ENCODE data around the gene ANXA4. TPM values are rescaled to one million over a fixed set of nuclear protein-coding genes. Genes with fewer than 3 reads are reported as not detected.

The ANXA4 gene
- polyA plus RNA-seq, 1 of the 3 experiments (the other 2 are of a cell fraction), result 137 TPM

DNA sequence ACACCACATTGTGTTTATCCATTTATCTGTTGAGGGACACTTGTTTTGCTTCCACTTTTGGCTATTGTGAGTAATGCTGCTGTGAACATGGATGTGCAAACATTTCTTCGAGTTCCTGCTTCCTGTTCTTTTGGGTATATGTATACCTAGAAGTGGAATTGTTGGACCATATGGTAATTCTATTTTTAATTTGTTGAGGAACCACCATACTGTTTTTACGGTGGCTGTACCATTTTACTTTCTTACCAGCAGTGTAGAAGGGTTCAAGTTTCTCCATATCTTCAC, 23.1 kb downstream of the ANXA4 start (continued):
- TF ChIP-seq, protein P1, sequence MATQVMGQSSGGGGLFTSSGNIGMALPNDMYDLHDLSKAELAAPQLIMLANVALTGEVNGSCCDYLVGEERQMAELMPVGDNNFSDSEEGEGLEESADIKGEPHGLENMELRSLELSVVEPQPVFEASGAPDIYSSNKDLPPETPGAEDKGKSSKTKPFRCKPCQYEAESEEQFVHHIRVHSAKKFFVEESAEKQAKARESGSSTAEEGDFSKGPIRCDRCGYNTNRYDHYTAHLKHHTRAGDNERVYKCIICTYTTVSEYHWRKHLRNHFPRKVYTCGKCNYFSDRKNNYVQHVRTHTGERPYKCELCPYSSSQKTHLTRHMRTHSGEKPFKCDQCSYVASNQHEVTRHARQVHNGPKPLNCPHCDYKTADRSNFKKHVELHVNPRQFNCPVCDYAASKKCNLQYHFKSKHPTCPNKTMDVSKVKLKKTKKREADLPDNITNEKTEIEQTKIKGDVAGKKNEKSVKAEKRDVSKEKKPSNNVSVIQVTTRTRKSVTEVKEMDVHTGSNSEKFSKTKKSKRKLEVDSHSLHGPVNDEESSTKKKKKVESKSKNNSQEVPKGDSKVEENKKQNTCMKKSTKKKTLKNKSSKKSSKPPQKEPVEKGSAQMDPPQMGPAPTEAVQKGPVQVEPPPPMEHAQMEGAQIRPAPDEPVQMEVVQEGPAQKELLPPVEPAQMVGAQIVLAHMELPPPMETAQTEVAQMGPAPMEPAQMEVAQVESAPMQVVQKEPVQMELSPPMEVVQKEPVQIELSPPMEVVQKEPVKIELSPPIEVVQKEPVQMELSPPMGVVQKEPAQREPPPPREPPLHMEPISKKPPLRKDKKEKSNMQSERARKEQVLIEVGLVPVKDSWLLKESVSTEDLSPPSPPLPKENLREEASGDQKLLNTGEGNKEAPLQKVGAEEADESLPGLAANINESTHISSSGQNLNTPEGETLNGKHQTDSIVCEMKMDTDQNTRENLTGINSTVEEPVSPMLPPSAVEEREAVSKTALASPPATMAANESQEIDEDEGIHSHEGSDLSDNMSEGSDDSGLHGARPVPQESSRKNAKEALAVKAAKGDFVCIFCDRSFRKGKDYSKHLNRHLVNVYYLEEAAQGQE (IDR thresholded peaks at IDR 0.05; ENCODE audit: low read depth, low read length), result no peak
- TF ChIP-seq RAD21 (IDR thresholded peaks at IDR 0.05; ENCODE audit: low read length), result no peak

DNA sequence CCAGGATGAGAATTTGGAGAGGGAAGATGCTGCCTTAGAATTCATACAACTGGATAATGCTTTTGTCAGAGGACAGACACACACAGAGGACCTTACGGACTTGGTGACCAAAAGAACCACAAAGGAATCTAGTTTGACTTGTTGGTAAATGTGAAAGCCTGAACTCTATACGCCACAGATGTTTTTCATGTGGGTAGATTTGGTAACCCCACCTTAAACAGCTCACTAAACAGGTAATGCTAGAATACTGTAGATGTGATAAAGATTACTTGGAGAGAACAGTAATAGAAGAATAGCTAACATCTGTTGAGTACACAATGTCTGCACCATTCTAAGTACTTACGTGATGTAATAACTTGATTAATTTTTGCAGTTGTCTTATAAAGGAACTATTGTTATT, 24.1 kb downstream of the ANXA4 start:
- H3F3A ChIP-seq (replicated peaks; ENCODE audit: insufficient read depth), result peaks cover 5% of the 10 kb centered on the region
- no peaks in the 10 kb centered on the region for H3K9me2 ChIP-seq
- H3K9ac ChIP-seq, result no peak overlapping the region
- TF ChIP-seq FOXJ3 (CRISPR knock-in tag; IDR thresholded peaks at IDR 0.05) (no peak), RAD21 (IDR thresholded peaks at IDR 0.05; ENCODE audit: low read length) (no peak), EP300 (IDR thresholded peaks at IDR 0.05; ENCODE audit: borderline replicate concordance in 1 of 2, low read depth in 1 of 2, low read length in 1 of 2) (no peak), FOXM1 (IDR thresholded peaks at IDR 0.05; ENCODE audit: low read depth) (no peak), JUND (IDR thresholded peaks at IDR 0.05) (no peak), RCOR1 (IDR thresholded peaks at IDR 0.05; ENCODE audit: low read length) (no peak), FOSL2 (IDR thresholded peaks at IDR 0.05; ENCODE audit: borderline replicate concordance, low read depth) (no peak), SIN3A (IDR thresholded peaks at IDR 0.05; ENCODE audit: borderline replicate concordance, low read depth, low read length) (no peak), GABPA (IDR thresholded peaks at IDR 0.05; ENCODE audit: low read depth) (no peak), NFIC (IDR thresholded peaks at IDR 0.05; ENCODE audit: borderline replicate concordance) (no peak), EZH2phosphoT487 (IDR thresholded peaks at IDR 0.05; ENCODE audit: borderline replicate concordance, low read depth) (no peak), CHD2 (IDR thresholded peaks at IDR 0.05; ENCODE audit: low read length, partially characterized antibody) (no peak), NRF1 (IDR thresholded peaks at IDR 0.05; ENCODE audit: low read depth, low read length) (no peak), MEF2A (IDR thresholded peaks at IDR 0.05; ENCODE audit: borderline replicate concordance, low read depth) (no peak), POLR2AphosphoS5 (IDR thresholded peaks at IDR 0.05; ENCODE audit: low read depth, low read length) (no peak), YY1 (IDR thresholded peaks at IDR 0.05; ENCODE audit: low read depth) (no peak), RFX5 (IDR thresholded peaks at IDR 0.05; ENCODE audit: low read length) (no peak), TAF1 (IDR thresholded peaks at IDR 0.05; ENCODE audit: borderline replicate concordance, low read depth, low read length) (no peak)
- TF ChIP-seq, protein P2, sequence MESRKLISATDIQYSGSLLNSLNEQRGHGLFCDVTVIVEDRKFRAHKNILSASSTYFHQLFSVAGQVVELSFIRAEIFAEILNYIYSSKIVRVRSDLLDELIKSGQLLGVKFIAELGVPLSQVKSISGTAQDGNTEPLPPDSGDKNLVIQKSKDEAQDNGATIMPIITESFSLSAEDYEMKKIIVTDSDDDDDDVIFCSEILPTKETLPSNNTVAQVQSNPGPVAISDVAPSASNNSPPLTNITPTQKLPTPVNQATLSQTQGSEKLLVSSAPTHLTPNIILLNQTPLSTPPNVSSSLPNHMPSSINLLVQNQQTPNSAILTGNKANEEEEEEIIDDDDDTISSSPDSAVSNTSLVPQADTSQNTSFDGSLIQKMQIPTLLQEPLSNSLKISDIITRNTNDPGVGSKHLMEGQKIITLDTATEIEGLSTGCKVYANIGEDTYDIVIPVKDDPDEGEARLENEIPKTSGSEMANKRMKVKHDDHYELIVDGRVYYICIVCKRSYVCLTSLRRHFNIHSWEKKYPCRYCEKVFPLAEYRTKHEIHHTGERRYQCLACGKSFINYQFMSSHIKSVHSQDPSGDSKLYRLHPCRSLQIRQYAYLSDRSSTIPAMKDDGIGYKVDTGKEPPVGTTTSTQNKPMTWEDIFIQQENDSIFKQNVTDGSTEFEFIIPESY (IDR thresholded peaks at IDR 0.05; ENCODE audit: borderline replicate concordance, low read depth), result no peak
- TF ChIP-seq, protein P3, sequence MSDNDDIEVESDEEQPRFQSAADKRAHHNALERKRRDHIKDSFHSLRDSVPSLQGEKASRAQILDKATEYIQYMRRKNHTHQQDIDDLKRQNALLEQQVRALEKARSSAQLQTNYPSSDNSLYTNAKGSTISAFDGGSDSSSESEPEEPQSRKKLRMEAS (IDR thresholded peaks at IDR 0.05; ENCODE audit: low read depth), result no peak
- peaks cover 0 to 4% of the 10 kb centered on the region in 2 experiments for H3K36me3 ChIP-seq (replicated peaks in 1 of 2; ENCODE audit: control insufficient read depth in 1 of 2, insufficient read depth in 2 of 2, low read length in 1 of 2)
- H4K20me1 ChIP-seq (ENCODE audit: insufficient read depth), result no peaks in the 10 kb centered on the region
- no peak overlapping the region for H3K27ac ChIP-seq (ENCODE audit: low read depth in 2 of 2, low read length in 1 of 2)
- H3K27me3 ChIP-seq (ENCODE audit: insufficient read depth), result no peaks in the 10 kb centered on the region
- WGBS (ENCODE audit: low lambda C conversion rate), result 96% methylated on average over 3 of the region's 3 CpGs
- H3K79me2 ChIP-seq (ENCODE audit: insufficient read depth), result peaks cover 20% of the 10 kb centered on the region
- H3K4me2 ChIP-seq, result no peak overlapping the region
- H3K4me1 ChIP-seq (ENCODE audit: control insufficient read depth in 1 of 2, insufficient read depth in 2 of 2, low read depth in 1 of 2, low read length in 1 of 2), result peaks cover 10 to 11% of the 10 kb centered on the region in 2 experiments; a peak in 2 of 4 replicates
- no peak for DNase-seq
- H3K4me3 ChIP-seq (ENCODE audit: low read depth in 2 of 2, low read length in 1 of 2), result no peak overlapping the region
- ChIA-PET CTCF (interaction anchor here (0.7 to 2.4 kb wide), 2 partner anchors 24 to 41 kb away, joined by 3 to 9 read pairs; partner anchors contain the start of gene ANXA4), POLR2A (no interaction called here)
- no peaks in the 10 kb centered on the region for H3K9me3 ChIP-seq
- no peak overlapping the region for H2AFZ ChIP-seq (ENCODE audit: low read depth)

Measured in SK-N-SH (cell line).